Tibial nerve (tissue), 4 donors: ENCODE results near the gene TRPM2.
"Not testable (repeated sequence)": the region's sequence is repeated elsewhere in the genome, so short reads cannot be mapped to it uniquely, and the experiment has no call there.

Experiments
- CTCF ChIP-seq, 5 experiments: fragments of 200-600 bp in 3 of 5; fragments of 450-650 bp in 2 of 5; sonication (generic) in 3 of 5; IDR thresholded peaks; one replicate each; pipeline ENCODE4 v1.5.1; 2016 to 2019; ENCODE audit warnings: antibody characterized with exemption in 5 of 5, mild to moderate bottlenecking in 3 of 5, moderate library complexity in 2 of 5
- EP300 ChIP-seq, 2 donors: sonication (generic); formaldehyde crosslinking; IDR thresholded peaks; one replicate each; pipeline ENCODE4 v1.6.1; 2017; ENCODE audit warnings: antibody characterized with exemption in 2 of 2, mild to moderate bottlenecking in 1 of 2
- POLR2A ChIP-seq, 2 donors: fragments of 450-650 bp; IDR thresholded peaks; one replicate each; pipeline ENCODE4 v1.6.1; 2017; ENCODE audit warnings: antibody characterized with exemption in 2 of 2, mild to moderate bottlenecking in 2 of 2, moderate library complexity in 2 of 2

- not testable (repeated sequence) for TF ChIP-seq CTCF, EP300, POLR2A (IDR thresholded peaks at IDR 0.05)
Observed at GRCh38 chr21:44404482-44404881, 51.1 kb downstream of the TRPM2 start.
